Neutrophil (primary cell): Measurements from ENCODE around the gene IGDCC3.

Experiments
- H3K27ac ChIP-seq: fragments of 200-600 bp; sonication (generic); 2 replicates; pipeline ENCODE4 v1.5.1; 2016; ENCODE audit warnings: mild to moderate bottlenecking, moderate library complexity
- H3K27me3 ChIP-seq: fragments of 200-600 bp; sonication (generic); 2 replicates; pipeline ENCODE4 v1.6.0; 2016; ENCODE audit warnings: mild to moderate bottlenecking
- H3K36me3 ChIP-seq: fragments of 200-600 bp; sonication (generic); 2 replicates; pipeline ENCODE4 v1.5.1; 2017
- H3K4me1 ChIP-seq, 2 experiments: fragments of 200-600 bp in 1 of 2; sonication (generic) in 1 of 2; 1 replicate in 1 of 2; 2 replicates in 1 of 2; pipeline versions ENCODE4 v1.5.1 to v1.6.1; 2013 to 2016; ENCODE audit warnings: low read depth in 1 of 2, low read length in 1 of 2, mild to moderate bottlenecking in 1 of 2, moderate library complexity in 1 of 2; ENCODE audit not compliant: control insufficient read depth in 1 of 2, insufficient read depth in 1 of 2
- H3K4me3 ChIP-seq, 2 experiments: fragments of 200-600 bp in 1 of 2; sonication (generic) in 1 of 2; 1 replicate in 1 of 2; 2 replicates in 1 of 2; pipeline ENCODE4 v1.5.1; 2013 to 2016; ENCODE audit warnings: low read depth in 1 of 2, low read length in 1 of 2, mild to moderate bottlenecking in 1 of 2, moderate library complexity in 1 of 2
- H3K9me3 ChIP-seq: fragments of 200-600 bp; sonication (generic); 2 replicates; pipeline ENCODE4 v1.5.1; 2016
- TF ChIP-seq, protein P1 (sequence below): fragments of 200-600 bp; sonication (generic); IDR thresholded peaks from 2 replicates; pipeline ENCODE4 v1.5.1; 2016; ENCODE audit warnings: antibody characterized with exemption

The IGDCC3 gene

DNA sequence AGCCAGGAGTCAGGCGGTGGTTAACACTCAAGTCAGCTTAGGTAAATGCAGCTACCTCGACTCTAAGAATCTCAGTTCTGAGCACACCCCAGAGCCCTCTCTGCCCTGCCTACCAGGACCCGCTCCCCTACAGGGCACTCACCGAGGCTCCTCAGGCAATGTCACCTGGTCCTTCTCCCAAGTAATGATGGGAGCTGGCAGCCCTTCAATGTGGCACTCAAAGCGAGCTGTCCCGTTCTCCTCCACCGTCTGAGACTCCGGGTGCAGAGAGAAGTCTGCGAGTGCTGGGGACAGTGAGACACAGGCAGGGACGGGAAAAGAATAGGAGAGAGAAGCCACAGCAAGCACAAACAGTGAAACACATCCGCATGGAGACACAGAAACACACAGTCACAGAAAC is 32.2 kb upstream of the IGDCC3 start:
- TF ChIP-seq, protein P1, sequence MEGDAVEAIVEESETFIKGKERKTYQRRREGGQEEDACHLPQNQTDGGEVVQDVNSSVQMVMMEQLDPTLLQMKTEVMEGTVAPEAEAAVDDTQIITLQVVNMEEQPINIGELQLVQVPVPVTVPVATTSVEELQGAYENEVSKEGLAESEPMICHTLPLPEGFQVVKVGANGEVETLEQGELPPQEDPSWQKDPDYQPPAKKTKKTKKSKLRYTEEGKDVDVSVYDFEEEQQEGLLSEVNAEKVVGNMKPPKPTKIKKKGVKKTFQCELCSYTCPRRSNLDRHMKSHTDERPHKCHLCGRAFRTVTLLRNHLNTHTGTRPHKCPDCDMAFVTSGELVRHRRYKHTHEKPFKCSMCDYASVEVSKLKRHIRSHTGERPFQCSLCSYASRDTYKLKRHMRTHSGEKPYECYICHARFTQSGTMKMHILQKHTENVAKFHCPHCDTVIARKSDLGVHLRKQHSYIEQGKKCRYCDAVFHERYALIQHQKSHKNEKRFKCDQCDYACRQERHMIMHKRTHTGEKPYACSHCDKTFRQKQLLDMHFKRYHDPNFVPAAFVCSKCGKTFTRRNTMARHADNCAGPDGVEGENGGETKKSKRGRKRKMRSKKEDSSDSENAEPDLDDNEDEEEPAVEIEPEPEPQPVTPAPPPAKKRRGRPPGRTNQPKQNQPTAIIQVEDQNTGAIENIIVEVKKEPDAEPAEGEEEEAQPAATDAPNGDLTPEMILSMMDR, result no peak
- Histone ChIP-seq H3K4me1 (no peaks in the 10 kb centered on the region), H3K27ac (no peak overlapping the region), H3K4me3 (no peak overlapping the region), H3K36me3 (no peaks in the 10 kb centered on the region), H3K27me3 (peaks cover 53% of the 10 kb centered on the region), H3K9me3 (no peaks in the 10 kb centered on the region)

DNA sequence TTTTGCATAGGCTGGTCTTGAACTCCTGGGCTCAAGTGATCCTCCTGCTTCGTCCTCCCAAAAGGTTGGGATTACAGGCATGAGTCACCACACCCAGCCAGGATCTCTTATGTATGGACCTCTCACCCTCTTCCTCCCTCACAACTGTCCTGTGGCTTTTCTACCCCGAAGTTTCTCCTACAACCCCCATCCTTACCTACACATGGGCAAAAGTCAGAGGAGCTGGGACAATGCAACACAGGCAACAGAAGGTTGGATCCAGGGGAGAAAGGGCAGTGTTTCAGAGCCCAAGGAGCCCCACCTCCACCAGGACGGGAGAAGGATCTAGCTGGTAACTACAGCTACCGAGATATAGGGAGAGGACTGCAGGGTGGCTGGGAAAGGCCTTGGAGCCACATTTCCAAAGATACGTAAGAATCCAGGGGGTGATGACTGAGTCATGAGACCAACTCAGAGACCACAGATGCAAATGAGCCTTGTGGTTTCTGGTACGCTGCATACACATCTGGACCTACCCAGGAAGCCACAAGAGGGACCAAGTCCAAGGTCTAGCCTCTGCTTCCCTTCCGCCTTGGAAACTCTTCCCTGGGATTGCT is 31.3 kb upstream of the IGDCC3 start:
- Histone ChIP-seq H3K27ac (no peak overlapping the region), H3K36me3 (no peaks in the 10 kb centered on the region), H3K4me3 (no peak overlapping the region), H3K27me3 (peaks cover 51% of the 10 kb centered on the region), H3K4me1 (no peaks in the 10 kb centered on the region), H3K9me3 (no peaks in the 10 kb centered on the region)
- TF ChIP-seq, protein P1, result no peak

DNA sequence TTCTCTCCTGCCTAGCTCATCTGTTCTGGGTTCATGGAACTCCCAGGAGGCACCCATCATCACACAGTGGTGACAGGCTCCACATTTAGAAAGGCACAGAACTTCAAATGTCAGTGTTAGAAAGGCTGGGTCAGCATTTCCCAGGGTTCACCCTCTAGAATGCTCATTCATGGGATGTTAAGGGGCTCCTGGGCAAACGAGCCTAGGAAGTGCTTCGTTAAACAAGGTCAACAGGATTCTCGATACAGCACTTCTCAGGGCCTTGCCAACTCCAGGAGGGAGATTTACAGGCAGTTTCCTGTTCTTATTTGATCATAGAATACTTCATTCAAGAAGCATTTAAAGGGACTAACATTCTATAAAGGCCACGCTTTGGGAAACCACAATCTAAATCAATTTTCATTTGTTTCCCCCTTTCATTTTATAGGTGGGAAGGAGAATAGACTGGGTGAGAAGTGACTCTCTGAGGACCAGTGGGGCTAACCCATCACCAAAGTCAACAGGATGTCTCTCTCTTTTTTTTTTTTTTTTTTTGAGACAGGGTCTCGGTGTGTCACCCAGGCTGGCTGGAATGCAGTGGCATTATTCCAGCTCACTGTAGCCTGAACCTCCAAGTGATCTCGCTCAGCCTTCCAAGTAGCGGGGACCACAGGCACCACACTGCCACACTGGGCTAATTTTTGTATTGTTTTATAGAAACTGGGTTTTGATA is 30.7 kb upstream of the IGDCC3 start:
- no peak overlapping the region for H3K4me3 ChIP-seq
- no peak overlapping the region for H3K27ac ChIP-seq
- H3K9me3 ChIP-seq, result no peaks in the 10 kb centered on the region
- TF ChIP-seq, protein P1, result no peak
- peaks cover 56% of the 10 kb centered on the region for H3K27me3 ChIP-seq
- H3K4me1 ChIP-seq, result no peaks in the 10 kb centered on the region
- H3K36me3 ChIP-seq, result no peaks in the 10 kb centered on the region

DNA sequence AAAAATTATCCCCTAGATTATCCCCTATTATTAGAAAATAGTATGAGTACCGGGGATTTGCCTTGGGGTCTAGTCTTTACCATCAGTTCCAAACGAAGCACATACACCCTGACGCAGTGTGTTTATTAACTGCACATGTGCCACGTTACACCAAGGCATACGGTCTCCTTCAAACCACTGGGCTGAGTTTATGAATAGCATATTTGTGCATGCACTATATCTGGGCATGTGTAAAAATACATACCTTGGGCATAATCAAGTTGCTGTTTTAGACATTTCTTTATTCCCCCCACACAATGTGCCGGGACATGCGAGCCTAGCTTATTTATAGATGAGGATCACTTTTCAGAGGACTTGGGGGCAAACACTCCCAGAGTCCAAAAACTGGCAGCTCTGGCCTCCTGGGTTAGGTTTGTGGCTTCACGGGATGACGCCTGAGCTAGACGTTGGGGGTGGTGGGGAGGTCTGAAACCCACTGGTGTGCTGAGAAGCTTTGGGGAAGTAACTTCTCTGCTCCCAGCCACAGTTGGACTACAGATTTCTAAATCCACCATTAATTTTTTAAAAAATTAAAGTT is 28.7 kb upstream of the IGDCC3 start:
- Histone ChIP-seq H3K27ac (no peak overlapping the region), H3K27me3 (peaks cover 56% of the 10 kb centered on the region), H3K36me3 (no peaks in the 10 kb centered on the region), H3K4me3 (no peak overlapping the region), H3K4me1 (no peaks in the 10 kb centered on the region), H3K9me3 (no peaks in the 10 kb centered on the region)
- TF ChIP-seq, protein P1, result no peak

DNA sequence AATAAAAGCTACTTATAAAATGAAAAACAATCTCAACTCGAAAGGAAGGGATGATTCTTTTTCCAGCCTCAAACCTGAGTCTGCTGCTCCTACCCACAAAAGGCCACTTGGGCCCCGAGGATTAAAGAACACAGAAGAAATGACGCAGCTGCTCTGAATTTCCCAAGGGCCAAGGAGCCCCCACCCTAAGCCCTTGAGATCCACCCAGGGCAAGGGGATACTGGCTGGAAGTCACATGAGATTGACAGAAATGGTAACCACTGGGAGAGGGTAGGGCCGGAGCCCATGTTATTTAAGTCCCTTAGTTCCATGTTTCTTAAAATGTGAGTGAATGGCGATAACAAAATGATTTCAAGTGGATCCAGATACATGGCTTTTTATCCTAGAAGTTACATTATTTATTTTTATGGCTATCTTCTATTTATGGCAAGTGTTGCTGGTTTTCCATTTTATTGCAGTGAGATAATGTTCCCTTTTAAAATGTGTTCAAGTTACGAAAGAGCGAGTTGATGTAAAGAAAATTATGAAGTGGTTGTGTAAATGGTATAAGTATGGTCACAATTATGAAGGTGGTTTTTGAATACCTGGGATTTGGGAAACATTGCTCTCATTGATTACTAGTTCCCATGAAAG is 28.1 kb upstream of the IGDCC3 start:
- Histone ChIP-seq H3K36me3 (no peaks in the 10 kb centered on the region), H3K9me3 (no peaks in the 10 kb centered on the region), H3K4me1 (no peaks in the 10 kb centered on the region), H3K4me3 (no peak overlapping the region), H3K27me3 (peaks cover 56% of the 10 kb centered on the region), H3K27ac (no peak overlapping the region)
- TF ChIP-seq, protein P1, result no peak
